K562 (cell line): ENCODE results near the gene RMI1.

Experiments used
- CREB3 ChIP-seq: fragments of 450-650 bp; conservative IDR thresholded peaks from 2 replicates; pipeline ENCODE4 v1.6.1; 2016; ENCODE audit warnings: missing genetic modification characterization, low read depth, mild to moderate bottlenecking, missing compliant biosample characterization, moderate library complexity
- EP300 ChIP-seq: IDR thresholded peaks from 2 replicates; pipeline ENCODE4 v1.6.1; 2012; ENCODE audit warnings: low read length, improper control_type of control experiment
- L3MBTL2 ChIP-seq: fragments of 450-650 bp; IDR thresholded peaks from 2 replicates; pipeline ENCODE4 v1.6.1; 2016; ENCODE audit warnings: mild to moderate bottlenecking, moderate library complexity
- POLR2AphosphoS5 ChIP-seq: IDR thresholded peaks from 2 replicates; pipeline ENCODE4 v1.6.1; 2011; ENCODE audit warnings: mild to moderate bottlenecking, low read depth, low read length, moderate library complexity; ENCODE audit not compliant: control insufficient read depth, insufficient read depth
- SMARCB1 ChIP-seq: IDR thresholded peaks from 2 replicates; pipeline ENCODE4 v1.6.1; 2011; ENCODE audit warnings: improper control_type of control experiment, low read depth; ENCODE audit not compliant: insufficient read length
- ZBTB7A ChIP-seq: IDR thresholded peaks from 2 replicates; pipeline ENCODE4 v1.6.1; 2011; ENCODE audit warnings: low read depth, mild to moderate bottlenecking, low read length, moderate library complexity, borderline replicate concordance; ENCODE audit not compliant: control insufficient read depth
- ZNF197 ChIP-seq: fragments of 200-800 bp; sonication (Bioruptor generic); IDR thresholded peaks from 2 replicates; pipeline ENCODE4 v1.6.1; 2016; ENCODE audit warnings: low read depth, missing genetic modification characterization, missing compliant biosample characterization
- ZNF282 ChIP-seq: sonication (generic); formaldehyde crosslinking; IDR thresholded peaks from 2 replicates; pipeline ENCODE4 v1.8.1; 2023; ENCODE audit warnings: missing genetic modification reagents
- ZNF324 ChIP-seq: fragments of 250-450 bp; sonication (Bioruptor Pico); IDR thresholded peaks from 2 replicates; pipeline ENCODE4 v1.4.0; 2020; ENCODE audit warnings: mild to moderate bottlenecking
- ZNF384 ChIP-seq: IDR thresholded peaks from 2 replicates; pipeline ENCODE4 v1.6.1; 2012; ENCODE audit warnings: low read depth, low read length, improper control_type of control experiment
- TF ChIP-seq, protein P1 (sequence below), 3 experiments: IDR thresholded peaks in 2 of 3; conservative IDR thresholded peaks in 1 of 3; 2 replicates each; pipeline ENCODE4 v1.5.1; 2011 to 2012; ENCODE audit warnings: low read length in 3 of 3, mild to moderate bottlenecking in 3 of 3, control low read depth in 2 of 3, improper control_type of control experiment in 1 of 3, inconsistent platforms in 1 of 3, low read depth in 1 of 3, mixed read lengths in 1 of 3, moderate library complexity in 1 of 3; ENCODE audit not compliant: insufficient read depth in 2 of 3
- TF ChIP-seq, protein P2 (sequence below): sonication (generic); formaldehyde crosslinking; IDR thresholded peaks from 2 replicates; pipeline ENCODE4 v1.8.0; 2022; ENCODE audit warnings: mild to moderate bottlenecking, missing genetic modification reagents

DNA sequence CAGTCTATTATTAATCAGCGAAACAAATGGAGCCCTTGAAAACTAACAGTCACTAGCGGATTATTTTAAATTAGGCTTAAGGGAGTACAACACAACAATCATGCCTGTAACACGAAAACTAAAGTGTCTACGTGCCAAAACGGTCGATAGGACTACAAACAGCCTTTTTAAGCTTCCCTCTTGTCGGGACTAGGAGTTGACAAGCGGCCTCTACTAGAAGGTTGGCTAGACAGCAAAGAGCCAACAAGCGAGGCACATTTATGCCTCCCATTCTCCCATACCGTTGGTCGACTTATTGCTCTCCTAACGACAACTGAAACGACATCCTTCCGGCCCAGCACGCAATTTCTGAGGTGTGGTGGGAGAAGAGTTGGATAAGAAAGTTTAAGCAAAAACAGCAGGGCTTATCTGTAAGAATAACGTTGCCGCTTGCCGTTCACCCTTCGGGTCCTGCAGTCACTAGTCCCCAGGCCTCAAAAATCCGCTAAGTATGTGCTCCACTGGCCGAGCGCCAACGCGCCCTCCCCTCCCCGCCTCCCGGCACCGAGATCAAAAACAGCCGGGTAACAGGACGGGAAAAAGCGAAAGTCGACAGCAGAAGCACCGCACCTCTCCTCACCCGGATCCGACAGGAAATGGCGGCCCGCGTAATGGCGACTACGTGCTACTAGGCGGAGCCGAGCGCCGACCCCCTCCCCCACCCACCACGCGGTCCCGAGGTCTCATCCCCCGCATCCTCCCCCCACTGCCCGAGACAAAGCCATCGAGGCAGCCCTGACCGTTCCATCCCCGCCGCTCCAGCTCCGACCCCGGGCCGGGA is 1.4 kb upstream of the RMI1 start:
- no peak for TF ChIP-seq SMARCB1
- TF ChIP-seq ZNF197: no peak
- 0 out of 2 replicates have a peak, but pooled peaks have one; percentile 24 for TF ChIP-seq ZBTB7A
- no peak for TF ChIP-seq ZNF282 (CRISPR knock-in tag)
- TF ChIP-seq, protein P1, sequence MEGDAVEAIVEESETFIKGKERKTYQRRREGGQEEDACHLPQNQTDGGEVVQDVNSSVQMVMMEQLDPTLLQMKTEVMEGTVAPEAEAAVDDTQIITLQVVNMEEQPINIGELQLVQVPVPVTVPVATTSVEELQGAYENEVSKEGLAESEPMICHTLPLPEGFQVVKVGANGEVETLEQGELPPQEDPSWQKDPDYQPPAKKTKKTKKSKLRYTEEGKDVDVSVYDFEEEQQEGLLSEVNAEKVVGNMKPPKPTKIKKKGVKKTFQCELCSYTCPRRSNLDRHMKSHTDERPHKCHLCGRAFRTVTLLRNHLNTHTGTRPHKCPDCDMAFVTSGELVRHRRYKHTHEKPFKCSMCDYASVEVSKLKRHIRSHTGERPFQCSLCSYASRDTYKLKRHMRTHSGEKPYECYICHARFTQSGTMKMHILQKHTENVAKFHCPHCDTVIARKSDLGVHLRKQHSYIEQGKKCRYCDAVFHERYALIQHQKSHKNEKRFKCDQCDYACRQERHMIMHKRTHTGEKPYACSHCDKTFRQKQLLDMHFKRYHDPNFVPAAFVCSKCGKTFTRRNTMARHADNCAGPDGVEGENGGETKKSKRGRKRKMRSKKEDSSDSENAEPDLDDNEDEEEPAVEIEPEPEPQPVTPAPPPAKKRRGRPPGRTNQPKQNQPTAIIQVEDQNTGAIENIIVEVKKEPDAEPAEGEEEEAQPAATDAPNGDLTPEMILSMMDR (IDR thresholded peaks at IDR 0.05 in 2 of 3, conservative IDR thresholded peaks at IDR 0.05 in 1 of 3; ENCODE audit: insufficient read depth in 2 of 3, low read depth in 1 of 3, low read length in 3 of 3): no peak
- TF ChIP-seq POLR2AphosphoS5: peak; percentile 53; the same call in 1 of the 2 replicates
- TF ChIP-seq L3MBTL2: no peak
- TF ChIP-seq, protein P2, sequence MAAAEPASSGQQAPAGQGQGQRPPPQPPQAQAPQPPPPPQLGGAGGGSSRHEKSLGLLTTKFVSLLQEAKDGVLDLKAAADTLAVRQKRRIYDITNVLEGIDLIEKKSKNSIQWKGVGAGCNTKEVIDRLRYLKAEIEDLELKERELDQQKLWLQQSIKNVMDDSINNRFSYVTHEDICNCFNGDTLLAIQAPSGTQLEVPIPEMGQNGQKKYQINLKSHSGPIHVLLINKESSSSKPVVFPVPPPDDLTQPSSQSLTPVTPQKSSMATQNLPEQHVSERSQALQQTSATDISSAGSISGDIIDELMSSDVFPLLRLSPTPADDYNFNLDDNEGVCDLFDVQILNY (CRISPR knock-in tag): no peak
- no peak for TF ChIP-seq EP300
- no peak for TF ChIP-seq CREB3
- TF ChIP-seq ZNF324 (CRISPR knock-in tag): no peak
- TF ChIP-seq ZNF384: no peak
